NT2/D1 (cell line): ENCODE data around the gene RHOBTB1.

Source experiments
- SUZ12 ChIP-seq: IDR thresholded peaks from 2 replicates; pipeline ENCODE4 v1.6.1; 2011; ENCODE audit not compliant: insufficient read length, insufficient read depth; ENCODE audit errors: extremely low read depth
- YY1 ChIP-seq: IDR thresholded peaks from 2 replicates; pipeline ENCODE4 v1.6.1; 2011; ENCODE audit not compliant: insufficient read length, insufficient read depth
- ZNF274 ChIP-seq: IDR thresholded peaks from 2 replicates; pipeline ENCODE4 v1.6.1; 2011; ENCODE audit warnings: mild to moderate bottlenecking, low read depth, low read length

GRCh38 chr10:60992636-60993035 is 48.7 kb upstream of the RHOBTB1 start:
- TF ChIP-seq ZNF274 (no peak), YY1 (no peak), SUZ12 (no peak)
